ENCODE data around the gene ZNF185. TPM values are rescaled to one million over a fixed set of nuclear protein-coding genes. Genes with fewer than 3 reads are reported as not detected.

The ZNF185 gene
- polyA plus RNA-seq, 1 donor from 2014 or later: 2.8 TPM

DNA sequence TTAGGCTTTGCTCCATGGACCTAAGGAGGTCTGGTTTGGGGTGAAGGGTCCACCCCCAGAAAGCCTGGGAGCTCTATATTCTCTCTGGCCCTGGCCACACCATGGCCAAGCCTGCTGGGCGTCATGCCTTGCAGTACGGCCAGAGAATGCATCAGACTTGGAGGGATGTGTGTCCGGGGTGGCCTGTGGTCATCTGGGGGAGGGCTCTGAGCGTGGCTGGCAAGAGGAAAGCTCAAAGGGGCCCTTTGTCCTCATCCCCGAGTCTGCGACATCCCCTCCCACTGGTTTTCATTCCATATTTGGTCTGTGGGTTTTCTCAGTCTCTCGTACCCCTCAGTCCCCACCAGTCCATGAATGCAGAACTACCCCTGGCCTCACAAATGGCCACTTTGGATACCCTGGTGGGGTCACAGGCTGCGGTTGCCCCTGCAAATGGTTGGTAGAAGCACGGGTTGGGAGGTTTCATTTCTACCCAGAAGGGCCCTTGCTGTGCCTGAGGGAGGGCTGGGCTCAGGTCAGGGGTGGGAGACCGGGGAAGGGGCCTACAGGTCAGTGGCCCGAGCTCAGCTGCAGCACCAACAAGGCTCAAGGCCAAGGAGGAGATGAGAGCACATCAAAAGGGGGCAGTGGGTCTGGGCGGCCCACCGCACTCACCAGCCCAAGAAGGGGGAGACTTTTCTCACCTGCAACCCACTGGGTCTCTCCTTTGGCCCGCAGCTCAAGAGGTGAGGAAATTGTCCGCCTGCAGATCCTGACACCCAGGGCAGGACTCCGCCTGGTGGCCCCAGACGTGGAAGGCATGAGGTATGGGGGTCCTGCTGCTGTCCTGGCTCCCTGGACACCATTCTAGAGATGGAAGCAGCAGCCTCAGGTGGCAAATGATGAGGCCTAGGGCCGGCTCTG, 30.2 kb downstream of the ZNF185 start:
- Histone ChIP-seq H3K9ac (ENCODE audit: low read length) (no peak overlapping the region), H3F3A (ENCODE audit: insufficient read depth, low read length, poor library complexity, severe bottlenecking) (no peaks in the 10 kb centered on the region), H3K36me3 (ENCODE audit: insufficient read depth, low read length) (no peaks in the 10 kb centered on the region), H3K27me3 (ENCODE audit: insufficient read depth, low read depth, low read length) (no peaks in the 10 kb centered on the region), H3K4me3 (ENCODE audit: low read length) (no peak overlapping the region), H3K27ac (ENCODE audit: low read length) (no peak overlapping the region), H2AFZ (ENCODE audit: low read depth, low read length) (no peak overlapping the region), H3K9me3 (ENCODE audit: low read length) (no peaks in the 10 kb centered on the region), H3K9me2 (ENCODE audit: insufficient read depth, low read length) (no peaks in the 10 kb centered on the region), H4K20me1 (ENCODE audit: insufficient read depth) (no peaks in the 10 kb centered on the region), H3K79me2 (replicated peaks; ENCODE audit: insufficient read depth, low read length) (no peaks in the 10 kb centered on the region), H3K4me2 (ENCODE audit: low read length) (no peak overlapping the region)
- no peak for TF ChIP-seq RAD21 (conservative IDR thresholded peaks at IDR 0.05)

- no peak overlapping the region for H3K9ac ChIP-seq (ENCODE audit: low read length)
- no peak overlapping the region for H3K4me2 ChIP-seq (ENCODE audit: low read length)
- H3K27ac ChIP-seq (ENCODE audit: low read length): no peak overlapping the region
- no peaks in the 10 kb centered on the region for H3K27me3 ChIP-seq (ENCODE audit: insufficient read depth, low read depth, low read length)
- H3K9me2 ChIP-seq (ENCODE audit: insufficient read depth, low read length): no peaks in the 10 kb centered on the region
- no peak overlapping the region for H2AFZ ChIP-seq (ENCODE audit: low read depth, low read length)
- no peak for TF ChIP-seq EZH2 (IDR thresholded peaks at IDR 0.05; ENCODE audit: borderline replicate concordance, insufficient read depth, low read length, poor library complexity, severe bottlenecking)
- no peak for TF ChIP-seq SMC3 (conservative IDR thresholded peaks at IDR 0.05; ENCODE audit: poor library complexity)
- no peak for TF ChIP-seq EP300 (conservative IDR thresholded peaks at IDR 0.05; ENCODE audit: poor library complexity, severe bottlenecking)
- TF ChIP-seq POLR2AphosphoS5 (IDR thresholded peaks at IDR 0.05): no peak
- no peak for TF ChIP-seq CTCF (IDR thresholded peaks at IDR 0.05; ENCODE audit: poor library complexity, severe bottlenecking)
- no peak for TF ChIP-seq TAF1 (IDR thresholded peaks at IDR 0.05; ENCODE audit: low read depth)
- TF ChIP-seq RAD21 (conservative IDR thresholded peaks at IDR 0.05): no peak
- no peaks in the 10 kb centered on the region for H3K9me3 ChIP-seq (ENCODE audit: low read length)
- H3K79me2 ChIP-seq (replicated peaks; ENCODE audit: insufficient read depth, low read length): no peaks in the 10 kb centered on the region
- no peak overlapping the region for H3K4me3 ChIP-seq (ENCODE audit: low read length)
- H3F3A ChIP-seq (ENCODE audit: insufficient read depth, low read length, poor library complexity, severe bottlenecking): no peaks in the 10 kb centered on the region
- H3K36me3 ChIP-seq (ENCODE audit: insufficient read depth, low read length): no peaks in the 10 kb centered on the region
- no peaks in the 10 kb centered on the region for H4K20me1 ChIP-seq (ENCODE audit: insufficient read depth)
These were observed 31.0 kb downstream of the ZNF185 start for GRCh38 chrX:152928761-152929400.

DNA sequence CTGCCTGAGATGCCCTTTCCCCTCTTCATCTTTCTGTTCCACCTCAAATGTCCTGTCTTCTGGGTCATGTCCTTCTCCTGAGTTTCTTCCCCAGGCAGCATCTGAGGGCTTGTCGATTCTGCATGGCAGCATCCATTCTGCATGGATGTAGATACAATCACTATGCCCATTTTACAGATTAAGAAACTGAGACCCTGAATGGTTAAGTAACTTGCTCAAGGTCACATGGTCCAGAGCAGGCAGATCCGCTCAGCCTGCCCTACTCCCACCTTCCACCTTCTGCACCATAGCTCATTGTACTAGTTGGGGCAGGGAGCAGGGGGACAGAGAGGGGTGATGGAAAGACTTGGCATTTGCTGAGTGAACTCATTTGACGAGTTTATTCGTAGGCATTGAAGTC, 32.0 kb downstream of the ZNF185 start:
- Histone ChIP-seq H3F3A (ENCODE audit: insufficient read depth, low read length, poor library complexity, severe bottlenecking) (no peaks in the 10 kb centered on the region), H4K20me1 (ENCODE audit: insufficient read depth) (no peaks in the 10 kb centered on the region), H3K9me3 (ENCODE audit: low read length) (no peaks in the 10 kb centered on the region), H3K4me3 (ENCODE audit: low read length) (no peak overlapping the region), H3K9me2 (ENCODE audit: insufficient read depth, low read length) (no peaks in the 10 kb centered on the region), H2AFZ (ENCODE audit: low read depth, low read length) (no peak overlapping the region), H3K9ac (ENCODE audit: low read length) (no peak overlapping the region), H3K27me3 (ENCODE audit: insufficient read depth, low read depth, low read length) (no peaks in the 10 kb centered on the region), H3K79me2 (replicated peaks; ENCODE audit: insufficient read depth, low read length) (no peaks in the 10 kb centered on the region), H3K27ac (ENCODE audit: low read length) (no peak overlapping the region), H3K36me3 (ENCODE audit: insufficient read depth, low read length) (no peaks in the 10 kb centered on the region), H3K4me2 (ENCODE audit: low read length) (no peak overlapping the region)
- TF ChIP-seq EZH2 (IDR thresholded peaks at IDR 0.05; ENCODE audit: borderline replicate concordance, insufficient read depth, low read length, poor library complexity, severe bottlenecking) (no peak), RAD21 (conservative IDR thresholded peaks at IDR 0.05) (no peak), SMC3 (conservative IDR thresholded peaks at IDR 0.05; ENCODE audit: poor library complexity) (no peak), TAF1 (IDR thresholded peaks at IDR 0.05; ENCODE audit: low read depth) (no peak), EP300 (conservative IDR thresholded peaks at IDR 0.05; ENCODE audit: poor library complexity, severe bottlenecking) (no peak), POLR2AphosphoS5 (IDR thresholded peaks at IDR 0.05) (no peak)
